Nucleus accumbens (tissue), 56 donors: ENCODE measurements around the gene ONECUT1.

Experiments used
- DNase-seq, 56 donors: peaks; one replicate each; lab custom pipeline; 2025; lab: John Stamatoyannopoulos, UW

The ONECUT1 gene

DNA sequence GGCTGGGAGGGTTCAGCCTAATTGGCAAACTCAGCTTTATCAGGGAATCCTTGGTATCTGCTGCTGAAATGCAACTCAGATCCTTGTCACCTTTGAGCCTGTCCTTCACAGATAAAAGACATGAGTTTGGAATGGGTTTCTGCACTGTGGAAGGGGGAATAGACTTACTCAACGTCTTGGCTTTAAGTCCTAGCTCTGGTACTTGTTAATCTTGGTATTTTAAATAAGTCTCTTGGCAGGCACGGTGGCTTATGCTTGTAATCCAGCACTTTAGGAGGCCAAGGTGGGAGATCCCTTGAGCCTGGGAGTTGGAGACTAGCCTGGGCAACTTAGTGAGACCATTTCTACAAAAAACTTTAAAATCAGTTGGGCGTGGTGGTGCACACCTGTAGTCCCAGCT, 55.8 kb downstream of the ONECUT1 start:
- no peak for DNase-seq

DNA sequence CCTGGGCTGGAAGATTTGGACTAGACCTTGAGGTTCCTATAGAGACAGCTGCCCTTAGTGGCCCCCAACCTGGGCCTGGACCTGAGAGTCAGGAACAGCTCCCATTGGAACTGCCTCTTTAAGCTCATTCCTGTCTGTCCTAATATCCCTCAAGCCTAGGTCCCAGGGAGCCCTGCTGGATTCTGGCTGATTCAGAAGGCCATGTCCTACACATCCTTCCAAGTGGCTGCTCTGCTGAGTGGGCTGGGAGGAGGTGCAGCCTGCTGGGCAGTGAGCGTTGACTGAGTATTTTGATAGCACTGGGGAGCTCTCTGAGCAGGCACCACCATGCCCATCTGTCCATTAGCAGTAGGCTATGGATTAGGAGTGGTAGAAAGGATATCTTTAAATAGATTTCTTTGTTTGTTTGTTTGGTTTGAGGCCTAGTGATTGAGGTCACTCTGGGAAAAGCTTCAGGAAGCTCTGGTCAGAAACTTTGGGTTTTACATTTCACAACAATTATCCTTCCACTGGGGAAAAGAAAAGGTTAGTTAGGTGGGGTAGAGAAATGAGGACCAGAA, 56.4 kb downstream of the ONECUT1 start:
- no peak for DNase-seq

DNA sequence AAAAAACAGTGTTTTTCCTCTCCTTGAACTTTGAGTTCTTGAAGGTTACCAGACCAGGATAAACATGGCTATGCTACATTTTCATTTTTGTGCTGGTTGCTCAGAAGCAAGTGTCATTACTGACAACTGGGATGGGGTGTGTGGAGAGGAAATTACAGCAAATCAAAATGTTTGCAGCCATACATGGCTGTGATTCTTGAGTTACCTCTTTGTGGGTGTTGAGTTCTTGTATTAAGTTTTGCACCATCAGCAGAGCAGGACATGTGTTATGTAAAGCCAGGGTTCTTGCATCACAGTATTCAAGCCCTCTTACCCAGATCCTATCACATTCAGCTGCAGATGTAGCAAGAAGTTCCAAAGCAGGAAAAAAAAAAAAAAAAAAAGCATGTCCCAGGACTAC, 57.0 kb downstream of the ONECUT1 start:
- DNase-seq: no peak

DNA sequence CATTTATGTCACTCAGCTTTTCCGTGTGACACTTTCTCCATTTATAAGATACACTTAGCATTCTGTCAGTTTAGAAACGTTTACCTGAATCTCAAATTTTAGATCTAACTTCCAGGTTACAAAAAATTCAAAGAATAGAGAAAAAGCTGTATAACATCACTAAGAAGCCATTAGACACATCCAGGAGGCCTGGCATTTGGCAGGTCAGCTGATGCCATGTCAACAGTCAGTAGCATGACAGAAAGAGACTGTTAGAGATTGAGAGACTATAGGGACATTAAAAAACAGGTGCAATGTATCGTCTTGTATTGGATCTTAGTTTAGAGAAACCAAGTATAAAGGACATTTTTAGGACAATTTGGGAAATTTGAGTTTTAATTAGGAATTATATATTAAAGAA, 57.6 kb downstream of the ONECUT1 start:
- no peak for DNase-seq

DNA sequence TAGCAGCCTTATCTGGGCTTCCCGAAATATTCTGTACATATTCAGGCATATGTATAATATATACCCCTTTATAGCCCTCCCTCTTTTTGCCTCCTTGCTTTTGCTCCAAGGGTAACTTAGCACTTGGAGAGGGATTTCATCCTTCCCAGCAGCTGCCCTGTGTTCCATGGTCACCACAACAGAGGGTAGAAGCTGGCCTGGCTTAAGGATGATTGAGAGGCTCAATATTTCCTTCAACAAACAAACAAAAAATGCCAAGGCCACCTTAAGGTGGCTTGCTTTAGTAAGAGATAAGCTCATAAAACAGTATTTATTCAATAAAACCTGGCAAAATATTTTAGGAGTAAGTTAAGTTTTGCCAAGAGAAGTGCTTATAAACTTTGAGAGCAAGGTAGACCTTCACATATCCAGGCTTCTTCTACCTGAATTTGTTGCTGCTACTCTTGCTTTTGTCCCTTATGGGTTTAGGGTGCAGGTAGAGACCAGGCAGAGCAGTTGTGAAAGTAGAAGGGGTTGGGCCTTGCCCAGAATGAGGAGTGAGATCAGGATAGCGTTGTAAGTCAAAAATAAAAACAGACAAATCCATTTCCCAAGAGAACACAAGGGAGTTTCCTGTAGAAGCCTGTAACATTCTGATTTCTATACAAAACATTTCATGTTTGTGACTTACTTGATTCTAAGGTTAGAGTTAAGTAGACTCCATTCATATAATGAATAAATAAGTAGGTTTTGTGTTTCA, 58.2 kb downstream of the ONECUT1 start:
- no peak for DNase-seq

DNA sequence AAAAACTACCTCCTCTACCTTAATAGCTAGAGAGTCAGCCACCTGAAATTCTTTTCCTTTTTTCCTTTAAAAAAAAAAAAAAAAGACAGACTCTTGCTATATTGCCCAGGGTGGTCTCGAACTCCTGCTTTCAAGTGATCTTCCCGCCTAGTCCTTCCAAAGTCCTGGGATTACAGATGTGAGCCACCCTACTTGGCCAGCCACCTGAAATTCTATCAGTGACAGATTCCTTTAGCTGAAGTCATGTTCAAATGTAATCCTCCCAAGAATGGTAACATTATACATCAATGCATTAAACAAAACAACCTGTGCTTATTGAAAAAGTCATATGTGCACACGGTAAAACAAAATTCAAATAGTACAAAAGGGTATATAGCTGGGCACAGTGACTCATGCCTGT, 59.1 kb downstream of the ONECUT1 start:
- no peak for DNase-seq

DNA sequence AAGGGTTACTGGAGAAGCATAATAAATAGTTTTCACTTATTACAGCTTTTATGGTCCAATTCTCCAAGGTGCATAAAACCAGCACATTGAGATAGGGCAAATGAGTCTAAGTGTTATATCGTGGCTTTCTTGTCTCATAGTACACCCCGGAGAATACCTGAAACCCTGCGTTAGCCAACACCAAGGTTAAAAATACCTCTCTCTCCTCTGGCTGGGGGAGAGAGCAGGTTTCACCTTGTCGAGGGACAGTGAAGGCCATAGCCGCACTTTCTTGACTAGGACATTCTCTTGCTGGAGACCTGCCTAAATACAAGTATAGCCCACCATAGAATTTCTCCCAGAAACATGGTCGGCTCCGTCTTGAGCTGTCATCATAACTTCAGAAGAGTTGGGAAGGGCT, 59.5 kb downstream of the ONECUT1 start:
- DNase-seq: no peak

DNA sequence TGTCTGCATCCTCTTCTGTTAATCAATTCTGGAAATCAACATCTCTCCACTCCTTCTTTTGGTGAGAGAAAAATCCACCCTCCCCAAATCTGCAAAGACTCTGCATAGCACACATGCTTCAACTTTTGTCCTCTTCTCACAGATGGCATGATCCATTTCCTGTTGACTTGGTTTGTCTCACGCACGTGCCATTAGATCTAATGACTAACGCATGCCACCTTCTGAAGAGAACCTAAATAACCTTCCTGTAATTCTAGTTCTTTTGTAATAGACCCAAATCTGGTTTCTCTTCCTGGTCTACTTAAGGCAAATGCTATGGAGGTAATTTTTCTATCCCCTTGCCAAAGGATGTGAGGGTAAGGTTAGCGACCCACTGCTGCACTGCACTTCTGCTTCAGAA, 60.0 kb downstream of the ONECUT1 start:
- no peak for DNase-seq

DNA sequence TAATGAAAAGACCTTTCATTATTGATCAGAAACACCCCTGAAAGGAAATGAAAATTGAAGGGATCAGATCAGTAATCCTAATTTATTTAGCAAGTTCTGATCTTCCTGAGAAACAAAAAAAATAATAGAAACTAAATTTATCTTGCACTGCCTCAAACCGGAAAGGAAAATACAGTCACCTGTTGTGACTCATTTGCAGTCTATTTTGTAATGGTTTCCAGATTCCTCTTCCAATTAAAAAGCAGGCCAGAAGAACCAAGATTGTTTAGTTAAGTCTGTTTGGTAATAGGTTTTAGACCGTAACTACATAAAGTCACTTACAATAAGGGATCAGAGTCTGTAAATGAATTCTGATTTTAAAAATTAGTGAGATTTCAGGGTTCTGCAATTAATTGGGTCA, 61.2 kb downstream of the ONECUT1 start:
- no peak for DNase-seq

DNA sequence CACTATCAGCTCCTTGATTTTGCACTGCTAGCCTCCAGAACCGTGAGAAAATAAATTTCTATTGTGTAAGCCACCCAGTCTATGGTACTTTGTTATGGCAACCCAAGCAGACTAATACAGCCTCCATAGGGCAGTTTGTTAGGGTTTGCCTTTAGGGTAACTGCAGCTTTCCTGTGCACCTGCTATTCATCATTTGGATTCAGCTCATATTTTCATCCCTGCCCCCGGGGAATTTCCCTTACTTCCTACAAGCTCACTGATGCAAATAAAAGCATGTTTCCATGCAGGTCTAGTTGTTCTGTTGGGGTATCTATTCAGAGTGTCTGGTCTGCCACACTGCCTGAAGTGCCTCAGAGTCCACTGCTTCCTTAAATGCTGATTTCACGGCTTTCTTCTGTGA, 62.3 kb downstream of the ONECUT1 start:
- DNase-seq: no peak

DNA sequence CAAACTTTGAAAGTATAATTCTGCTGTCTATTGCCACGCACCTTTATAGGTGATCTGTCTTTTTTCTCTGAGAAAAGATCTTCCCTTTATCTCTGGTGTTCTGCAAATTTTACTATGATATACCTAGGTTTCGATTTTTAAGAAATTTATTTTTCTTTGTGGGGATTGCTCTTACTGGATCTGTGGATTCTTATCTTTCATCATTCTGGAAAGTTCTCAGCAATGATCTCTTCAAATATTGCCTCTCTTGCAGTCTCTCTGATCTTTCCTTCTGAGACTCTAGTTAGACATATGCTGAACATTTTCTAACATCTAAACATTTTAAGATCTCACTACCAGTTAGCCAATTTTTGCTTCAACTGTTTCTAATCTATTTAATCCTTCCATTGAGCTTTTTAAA, 63.9 kb downstream of the ONECUT1 start:
- no peak for DNase-seq

DNA sequence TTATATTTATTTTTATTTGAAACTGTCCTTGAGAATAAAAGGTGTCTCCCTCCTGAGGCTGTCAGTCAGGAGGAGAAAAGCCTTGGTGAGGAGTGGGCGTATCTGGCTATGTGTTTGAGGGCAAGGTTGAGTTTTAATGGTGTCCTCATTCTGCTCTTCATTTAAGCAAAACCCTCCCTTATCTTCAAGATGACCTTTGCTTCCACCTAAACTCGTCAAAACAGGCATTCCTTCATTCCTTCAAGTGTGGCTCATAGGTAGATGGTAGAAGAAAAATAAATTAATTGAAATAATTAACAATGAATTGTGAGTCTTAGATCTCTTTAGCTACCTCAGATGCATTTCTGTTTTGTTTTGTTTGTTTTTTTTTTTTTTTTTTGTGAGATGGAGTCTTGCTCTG, 71.6 kb downstream of the ONECUT1 start:
- DNase-seq: no peak

DNA sequence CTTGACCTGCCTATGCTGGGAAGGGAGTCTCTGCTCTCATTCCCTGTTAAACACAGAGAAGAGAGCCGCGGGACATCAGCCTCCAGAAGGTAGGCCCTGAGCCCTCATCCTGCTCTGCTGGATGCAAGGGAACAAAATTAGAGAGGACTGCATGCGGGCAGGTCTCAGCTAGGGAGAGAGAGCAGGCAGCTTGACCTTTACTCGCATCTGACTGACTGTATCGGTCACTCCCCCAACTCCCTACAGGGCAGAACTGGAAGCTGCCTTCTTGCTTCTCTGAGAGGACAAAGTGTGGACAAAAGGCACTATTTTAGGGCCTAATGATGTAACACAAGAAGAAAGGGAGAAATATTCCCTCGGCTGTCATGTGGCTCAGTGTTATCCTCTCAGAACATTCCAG, 72.2 kb downstream of the ONECUT1 start:
- no peak for DNase-seq

DNA sequence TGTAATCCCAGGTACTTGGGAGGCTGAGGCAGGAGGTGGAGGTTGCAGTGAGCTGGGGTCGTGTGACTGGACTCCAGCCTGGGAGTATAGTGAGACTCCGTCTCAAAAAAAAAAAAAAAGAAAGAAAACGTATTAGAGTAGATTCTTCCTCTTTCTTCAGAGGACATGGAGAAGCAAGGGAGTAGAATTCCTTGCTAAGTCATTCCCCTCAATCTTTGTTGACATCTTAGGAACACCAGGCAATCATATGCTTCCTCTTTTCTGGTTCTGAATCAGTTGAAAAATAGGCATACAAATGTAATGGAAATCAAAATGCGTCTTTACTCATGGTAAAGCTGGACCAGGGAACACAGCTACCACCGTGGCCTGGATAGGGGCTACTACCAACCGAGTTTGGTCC, 72.7 kb downstream of the ONECUT1 start:
- no peak for DNase-seq

DNA sequence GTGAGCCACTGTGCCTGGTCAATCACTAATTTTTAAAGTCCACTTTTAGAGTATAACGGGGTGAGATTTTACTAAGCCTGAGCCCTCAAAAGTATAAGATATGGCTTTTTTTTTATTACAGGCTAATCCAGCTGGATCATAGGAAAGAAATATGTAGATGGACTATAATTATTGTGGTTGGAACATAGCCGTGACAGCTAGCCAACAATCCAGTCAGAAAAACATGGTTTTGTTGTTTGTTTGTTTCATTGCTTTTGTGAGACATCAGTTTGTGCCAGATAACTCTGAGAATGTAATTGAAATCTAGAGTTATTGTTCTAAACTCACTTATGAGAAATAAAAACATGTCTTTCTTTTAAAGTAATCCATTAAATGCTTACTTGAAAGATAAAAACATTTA, 73.6 kb downstream of the ONECUT1 start:
- DNase-seq: no peak

DNA sequence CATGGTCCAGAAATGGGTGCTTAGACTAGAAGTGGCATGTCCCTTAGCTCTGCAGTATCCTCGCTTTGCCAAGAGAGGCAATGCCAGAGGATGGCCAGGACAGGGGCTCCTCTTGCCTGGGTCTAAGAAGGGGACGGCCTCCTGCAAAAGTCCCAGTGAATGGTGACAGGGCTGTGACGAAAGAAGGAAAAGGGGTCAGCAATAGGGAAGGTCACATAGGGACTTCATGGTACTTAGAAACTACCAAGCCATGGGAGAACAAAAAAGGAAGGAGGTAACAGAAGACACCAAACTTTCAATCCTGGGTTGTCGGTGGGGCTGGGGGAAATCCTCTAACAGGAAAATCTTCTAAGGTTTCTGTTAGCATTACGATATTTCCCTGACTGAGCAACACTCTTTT, 74.7 kb downstream of the ONECUT1 start:
- no peak for DNase-seq

DNA sequence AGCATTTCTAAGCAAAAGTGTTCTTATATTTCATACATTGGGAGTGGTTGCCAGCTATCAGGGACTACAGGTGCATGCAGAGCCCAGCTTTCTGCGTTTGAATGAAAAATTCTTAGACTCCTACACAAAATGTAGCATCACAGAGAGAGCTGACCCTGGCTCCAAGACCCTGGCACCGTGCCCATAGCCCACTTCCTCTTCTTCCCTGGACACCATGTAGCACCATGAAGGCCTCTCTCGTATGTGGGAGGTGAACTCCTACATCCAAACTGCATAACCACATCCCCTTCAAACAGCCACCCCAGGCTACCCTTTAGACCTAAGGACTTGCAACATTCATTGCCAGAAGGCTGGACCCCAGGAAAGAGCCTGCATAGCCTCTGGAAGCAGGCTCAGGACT, 75.2 kb downstream of the ONECUT1 start:
- DNase-seq: no peak

DNA sequence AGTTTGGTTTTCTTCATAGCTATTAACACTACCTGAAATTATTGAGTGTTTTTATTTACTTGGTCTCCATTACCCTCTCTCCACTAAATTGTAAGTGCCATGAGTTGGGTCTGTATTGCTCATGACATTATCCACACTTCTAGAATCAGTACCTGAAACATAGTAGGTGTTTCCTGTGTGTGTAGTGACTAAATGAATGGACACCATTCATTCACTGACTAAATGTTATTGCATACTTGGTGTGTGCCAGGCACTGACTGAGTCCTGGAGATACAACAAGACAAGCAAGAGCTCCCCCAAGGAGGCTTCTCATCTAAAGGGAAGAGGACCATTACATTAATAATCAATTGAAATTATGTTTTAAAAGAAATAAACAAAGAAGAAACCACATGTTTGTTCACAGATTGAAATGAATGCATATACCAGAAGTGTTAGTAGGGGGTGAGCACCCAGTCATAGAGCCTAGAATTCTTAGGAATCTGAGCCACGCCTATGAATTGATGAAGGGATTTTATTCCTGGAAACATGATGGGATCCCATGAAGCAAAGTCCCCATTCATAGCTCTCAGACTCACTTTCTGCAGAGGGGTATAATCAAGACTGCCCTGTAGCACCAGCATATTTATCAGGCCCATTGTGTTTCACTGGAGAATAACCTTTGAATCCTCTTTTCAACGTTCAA, 79.3 kb downstream of the ONECUT1 start:
- DNase-seq: no peak

DNA sequence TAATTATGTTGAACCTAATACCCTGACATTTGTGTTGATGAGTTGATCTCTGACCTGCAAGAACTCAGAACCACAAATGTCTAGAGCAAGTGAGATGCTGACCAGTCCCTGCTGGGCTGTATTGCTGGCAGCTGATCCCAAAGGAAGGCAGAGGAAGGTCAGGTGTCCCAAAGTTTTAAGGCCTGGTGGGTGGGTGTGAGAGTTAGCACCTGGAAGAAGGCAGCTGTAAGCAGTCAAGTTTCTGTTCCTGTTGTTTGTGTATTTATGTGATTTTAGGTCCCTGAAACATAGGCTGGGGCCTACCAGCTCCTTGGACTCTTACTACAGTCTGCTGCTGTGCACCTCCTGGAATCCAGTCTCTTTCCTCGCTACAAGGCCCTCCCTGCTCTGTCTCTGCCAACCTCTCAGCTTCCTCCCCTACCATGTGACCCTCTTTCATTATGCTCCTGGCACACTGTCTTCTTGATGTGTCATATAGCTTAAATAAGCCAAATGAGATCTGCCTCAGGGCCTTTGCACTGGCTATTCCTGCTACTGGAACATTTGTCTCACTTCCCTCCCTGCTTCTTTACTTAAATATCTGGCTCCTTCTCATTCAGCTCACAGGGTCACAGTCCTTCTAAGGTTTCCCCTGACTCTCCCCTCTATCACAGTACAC, 80.0 kb downstream of the ONECUT1 start:
- DNase-seq: no peak

DNA sequence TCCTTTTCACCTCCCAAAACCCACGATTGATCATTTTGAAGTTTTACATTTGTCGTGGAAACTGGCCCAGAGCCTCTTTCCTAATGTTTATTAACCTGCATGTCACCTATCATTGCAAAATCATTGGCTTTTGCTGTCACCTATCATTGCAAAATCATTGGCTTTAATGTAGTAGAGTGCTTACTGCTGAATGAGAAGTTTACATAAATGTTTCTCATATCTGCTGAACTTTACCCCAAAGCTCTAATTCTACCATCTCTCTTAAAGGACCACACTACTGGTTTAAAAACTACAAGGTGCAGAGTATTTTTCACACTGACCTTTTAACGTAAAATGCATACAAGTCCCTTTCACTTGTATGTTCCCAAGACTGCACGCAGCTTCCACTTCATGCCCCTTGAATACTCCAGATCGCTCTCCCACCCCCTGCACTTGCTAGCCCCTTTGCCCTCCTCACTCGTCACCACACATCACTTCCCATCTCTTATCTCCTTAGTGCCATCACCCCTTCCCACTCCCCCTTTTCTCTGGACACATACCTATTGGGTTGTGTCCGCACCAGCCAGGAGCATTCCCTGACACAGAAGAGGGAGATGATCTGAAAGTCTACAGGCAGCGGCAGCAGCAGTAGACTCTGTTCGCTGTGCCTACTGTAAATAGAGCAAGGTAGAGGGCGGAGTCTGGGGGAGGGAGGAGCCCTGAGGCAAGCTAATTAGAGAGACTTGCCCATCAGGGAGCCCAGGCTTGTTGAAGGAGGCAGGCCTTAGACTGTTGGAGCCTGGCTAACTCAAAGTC, 80.8 kb downstream of the ONECUT1 start:
- DNase-seq: no peak
